GM12801 (cell line): ENCODE measurements around the gene LRIT1.

Source experiments
- TF ChIP-seq, protein P1 (sequence below): IDR thresholded peaks from one replicate; pipeline ENCODE4 v1.5.1; 2011; ENCODE audit warnings: control low read depth; ENCODE audit not compliant: insufficient read length; ENCODE audit errors: extremely low read depth

The LRIT1 gene

DNA sequence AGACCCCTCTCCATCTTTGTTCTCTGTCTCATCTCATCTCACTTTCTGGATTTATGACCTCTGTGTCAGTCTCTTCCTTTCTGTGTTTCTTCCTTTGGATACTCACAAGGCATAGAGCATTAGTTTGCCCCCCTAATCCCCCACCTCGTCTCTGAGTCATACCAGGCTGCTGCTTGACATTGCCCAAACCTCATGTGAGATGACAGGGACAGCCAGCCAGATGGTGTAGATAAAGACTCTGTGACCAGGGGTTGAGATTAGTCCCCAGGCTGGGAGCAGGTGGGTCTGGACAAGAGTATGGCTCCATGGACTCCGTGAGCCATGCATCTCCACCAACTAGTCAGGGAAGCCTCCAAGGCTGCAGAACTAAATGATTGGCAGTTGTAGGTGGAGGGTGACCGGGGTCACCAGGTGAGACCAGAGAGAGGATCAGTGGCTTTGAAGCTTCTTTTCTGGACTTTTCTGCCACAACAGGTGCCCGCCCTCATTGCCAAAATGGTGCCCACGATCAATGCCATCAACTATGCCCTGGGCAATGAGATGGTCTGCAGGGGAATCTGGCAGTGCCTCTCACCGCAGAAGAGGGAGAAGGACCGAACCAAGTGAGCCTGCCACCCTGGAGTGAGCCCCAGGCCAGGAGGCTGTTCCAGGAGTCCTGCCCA, 16.8 kb upstream of the LRIT1 start:
- TF ChIP-seq, protein P1, sequence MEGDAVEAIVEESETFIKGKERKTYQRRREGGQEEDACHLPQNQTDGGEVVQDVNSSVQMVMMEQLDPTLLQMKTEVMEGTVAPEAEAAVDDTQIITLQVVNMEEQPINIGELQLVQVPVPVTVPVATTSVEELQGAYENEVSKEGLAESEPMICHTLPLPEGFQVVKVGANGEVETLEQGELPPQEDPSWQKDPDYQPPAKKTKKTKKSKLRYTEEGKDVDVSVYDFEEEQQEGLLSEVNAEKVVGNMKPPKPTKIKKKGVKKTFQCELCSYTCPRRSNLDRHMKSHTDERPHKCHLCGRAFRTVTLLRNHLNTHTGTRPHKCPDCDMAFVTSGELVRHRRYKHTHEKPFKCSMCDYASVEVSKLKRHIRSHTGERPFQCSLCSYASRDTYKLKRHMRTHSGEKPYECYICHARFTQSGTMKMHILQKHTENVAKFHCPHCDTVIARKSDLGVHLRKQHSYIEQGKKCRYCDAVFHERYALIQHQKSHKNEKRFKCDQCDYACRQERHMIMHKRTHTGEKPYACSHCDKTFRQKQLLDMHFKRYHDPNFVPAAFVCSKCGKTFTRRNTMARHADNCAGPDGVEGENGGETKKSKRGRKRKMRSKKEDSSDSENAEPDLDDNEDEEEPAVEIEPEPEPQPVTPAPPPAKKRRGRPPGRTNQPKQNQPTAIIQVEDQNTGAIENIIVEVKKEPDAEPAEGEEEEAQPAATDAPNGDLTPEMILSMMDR, result no peak

DNA sequence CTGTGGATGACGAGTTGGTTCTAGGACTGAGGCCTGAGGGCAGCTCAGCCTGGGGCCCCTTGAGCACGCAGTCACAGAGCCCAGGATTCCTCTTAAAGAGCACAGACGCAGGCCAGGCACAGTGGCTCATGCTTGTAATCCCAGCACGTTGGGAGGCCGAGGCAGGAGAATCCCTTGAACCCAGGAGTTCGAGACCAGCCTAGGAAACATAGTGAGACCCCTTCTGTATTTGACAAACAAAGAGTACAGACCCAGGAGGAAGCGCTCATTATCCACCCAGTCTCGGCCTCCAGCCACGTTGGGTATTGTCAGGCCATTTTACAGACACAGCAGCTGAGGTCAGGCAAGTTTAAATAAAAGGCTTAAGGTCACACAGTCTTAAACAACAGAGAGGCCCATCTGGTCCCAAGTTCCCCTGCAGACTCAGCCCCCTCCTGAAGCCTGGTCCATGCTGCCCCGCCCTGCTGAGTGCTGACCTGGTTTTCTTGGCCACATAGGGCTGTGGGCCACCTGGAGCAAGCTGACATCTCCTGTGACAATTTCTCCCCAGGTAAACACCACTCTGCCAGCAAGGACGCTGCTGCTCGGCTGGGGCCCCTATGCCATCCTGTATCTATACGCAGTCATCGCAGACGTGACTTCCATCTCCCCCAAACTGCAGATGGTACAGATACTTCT, 16.1 kb upstream of the LRIT1 start:
- TF ChIP-seq, protein P1, result no peak

DNA sequence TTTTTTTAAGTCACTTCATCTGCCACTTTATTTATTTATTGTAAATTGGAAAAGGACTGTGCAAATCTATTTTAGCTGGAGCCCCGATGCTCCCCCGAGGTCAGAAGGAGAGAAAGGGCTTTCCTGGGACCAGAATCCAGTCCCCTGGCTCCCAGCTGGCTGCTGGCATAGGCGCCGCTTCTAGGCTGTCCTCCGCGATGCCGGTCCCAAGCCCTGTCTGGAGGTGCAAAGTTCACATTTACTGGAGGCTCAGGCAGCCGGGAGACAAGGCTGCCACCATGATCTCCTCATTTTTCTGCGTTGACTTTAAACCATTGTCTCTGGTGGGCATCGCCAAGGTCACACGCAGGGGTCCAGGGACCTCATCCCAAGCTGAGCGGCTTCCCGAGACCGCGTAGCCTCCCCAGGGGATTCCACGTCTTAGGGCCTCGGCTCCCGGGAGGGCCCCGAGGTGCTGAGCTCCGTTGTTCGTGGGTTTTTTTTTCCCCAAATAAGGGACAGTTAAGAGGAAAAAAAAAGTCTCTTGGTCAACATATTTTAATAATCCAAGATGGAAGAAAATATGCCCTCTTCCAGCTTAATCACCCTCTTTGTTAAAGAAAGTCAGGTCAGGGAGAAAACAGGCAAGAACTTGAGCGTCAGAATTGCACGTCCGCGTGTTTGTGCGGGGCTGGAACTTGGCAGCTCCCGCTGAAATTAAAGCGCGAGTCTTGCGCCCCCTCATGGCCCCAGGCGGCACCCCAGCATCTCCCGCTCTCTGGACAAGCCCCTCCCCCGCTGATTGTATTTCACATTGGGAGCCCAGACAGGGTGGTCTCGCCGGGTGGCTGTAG, 15.4 kb upstream of the LRIT1 start:
- TF ChIP-seq, protein P1, result no peak

DNA sequence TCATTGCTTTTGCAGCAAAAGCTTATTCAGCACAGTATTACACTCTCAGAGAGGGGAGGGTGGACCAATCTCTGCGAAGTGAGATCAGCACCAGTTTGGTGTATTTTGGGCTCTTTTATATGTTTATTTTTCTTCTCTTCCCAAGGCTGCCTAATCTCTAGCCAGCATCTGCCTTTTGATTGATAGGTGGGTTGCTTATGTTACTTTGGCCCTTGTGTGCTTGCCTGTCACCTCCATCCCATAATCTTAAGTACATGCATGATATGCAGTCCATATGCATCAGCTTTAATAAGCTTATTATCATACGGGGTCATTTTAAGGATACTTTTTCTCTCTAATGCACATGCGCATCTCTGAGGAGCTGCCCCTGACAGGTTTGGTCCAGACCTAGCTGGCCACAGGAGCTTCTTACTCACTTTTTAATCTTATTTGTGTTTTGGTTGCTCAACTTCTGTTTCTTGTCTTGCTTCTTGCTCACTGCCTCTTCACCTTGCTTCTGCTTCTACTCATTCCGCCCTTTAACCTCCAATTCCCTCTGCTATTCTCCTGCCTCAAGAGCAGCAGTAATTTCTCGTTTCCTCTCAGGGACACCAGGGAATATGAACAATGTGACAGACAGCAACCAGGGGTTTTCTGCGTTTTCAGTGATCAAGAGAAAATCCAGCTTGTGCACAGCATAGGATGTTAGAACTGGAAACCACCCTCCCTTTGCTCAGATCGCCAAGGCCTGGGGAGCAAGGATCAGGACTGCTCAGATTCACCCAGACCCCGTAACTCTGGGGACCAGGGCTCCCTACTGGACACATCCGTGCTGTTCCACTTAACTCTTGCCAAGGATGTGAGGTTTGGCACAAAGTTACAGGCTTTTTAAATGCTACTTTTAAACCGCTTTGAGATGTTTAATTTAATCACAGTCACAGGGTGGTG, 13.5 kb upstream of the LRIT1 start:
- TF ChIP-seq, protein P1, result no peak

DNA sequence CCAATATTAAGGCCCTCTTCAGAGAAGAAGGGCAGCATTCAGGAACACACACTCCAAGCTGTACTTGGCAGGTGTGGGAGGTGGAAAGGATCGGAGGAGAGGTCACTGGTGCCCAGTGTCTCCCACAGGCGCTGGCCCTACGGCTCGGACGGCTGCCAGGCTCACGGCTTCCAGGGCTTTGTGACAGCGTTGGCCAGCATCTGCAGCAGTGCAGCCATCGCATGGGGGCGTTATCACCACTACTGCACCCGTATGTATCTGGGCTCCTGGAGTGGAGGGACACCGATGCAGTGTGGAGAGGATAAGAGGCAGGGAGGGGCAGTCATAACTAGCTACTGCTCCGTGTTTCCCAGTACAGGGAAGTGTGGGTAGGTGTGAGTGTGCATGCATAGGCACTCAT, 7.4 kb upstream of the LRIT1 start:
- TF ChIP-seq, protein P1, result no peak

DNA sequence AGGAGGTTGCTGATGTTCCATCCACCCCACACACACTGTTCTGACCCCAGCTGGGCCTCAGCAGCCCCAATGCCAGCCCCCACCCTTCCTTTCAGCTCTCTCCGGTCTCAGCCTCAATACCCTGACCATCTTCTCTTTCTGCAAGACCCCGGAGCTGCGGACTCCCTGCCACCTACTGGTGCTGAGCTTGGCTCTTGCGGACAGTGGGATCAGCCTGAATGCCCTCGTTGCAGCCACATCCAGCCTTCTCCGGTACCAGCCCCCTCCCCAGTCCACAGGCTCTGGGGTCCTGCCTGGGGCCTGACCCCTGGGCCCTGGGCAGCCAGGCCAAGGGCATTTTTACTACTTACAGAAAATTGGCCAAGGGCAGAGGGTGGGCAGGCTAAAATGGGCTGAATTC, 6.2 kb upstream of the LRIT1 start:
- TF ChIP-seq, protein P1, result no peak
